Measurements from ENCODE around the gene RCOR3. TPM values are rescaled to one million over a fixed set of nuclear protein-coding genes. Genes with fewer than 3 reads are reported as not detected.
"Not testable (repeated sequence)": the region's sequence is repeated elsewhere in the genome, so short reads cannot be mapped to it uniquely, and the experiment has no call there.

Gene RCOR3
- total RNA-seq, 1 experiment from 2014 or later: 16.7 TPM

DNA sequence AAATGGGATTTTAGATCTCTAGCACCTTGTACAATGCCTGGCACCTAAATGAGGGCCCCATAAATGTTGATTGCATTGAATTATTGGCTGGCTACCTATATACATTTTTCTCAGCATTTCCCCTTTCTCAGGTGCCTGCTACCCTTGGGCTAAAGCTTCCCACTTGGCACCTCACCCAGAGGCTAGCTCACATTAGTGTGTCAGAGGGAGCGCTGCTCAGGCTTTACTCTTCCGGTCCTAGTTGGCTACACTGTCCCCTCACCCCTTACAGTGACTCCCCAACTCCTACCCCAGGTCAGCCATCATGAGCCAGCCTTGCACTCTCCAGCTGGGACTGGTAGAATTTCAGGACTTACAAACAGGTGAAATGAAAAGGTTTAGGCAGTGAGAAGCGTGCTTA lies 77.0 kb downstream of the RCOR3 start:
- no peaks in the 10 kb centered on the region for H3K36me3 ChIP-seq (replicated peaks; ENCODE audit: control insufficient read depth, insufficient read depth, low read length)
- H3K27me3 ChIP-seq (ENCODE audit: control insufficient read depth, insufficient read depth, low read length): no peaks in the 10 kb centered on the region
- H3K4me3 ChIP-seq (ENCODE audit: insufficient read depth, low read depth, low read length): no peak overlapping the region
- no peak for DNase-seq

DNA sequence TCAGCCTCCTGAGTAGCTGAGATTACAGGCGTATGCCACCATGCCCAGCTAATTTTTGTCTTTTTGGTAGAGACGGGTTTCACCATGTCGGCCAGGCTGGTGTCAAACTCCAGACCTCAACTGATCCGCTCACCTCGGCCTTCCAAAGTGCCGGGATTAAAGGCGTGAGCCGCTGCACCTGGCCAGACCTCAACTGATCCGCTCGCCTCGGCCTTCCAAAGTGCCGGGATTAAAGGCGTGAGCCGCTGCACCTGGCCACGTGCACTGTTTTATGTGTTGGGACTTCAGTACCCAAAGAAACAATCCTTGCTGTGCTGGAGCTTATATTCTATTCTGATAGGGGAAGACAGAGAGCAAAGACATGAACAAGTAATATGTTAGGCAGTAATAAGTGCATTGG lies 77.6 kb downstream of the RCOR3 start:
- DNase-seq: no peak
- H3K27me3 ChIP-seq (ENCODE audit: control insufficient read depth, insufficient read depth, low read length): no peaks in the 10 kb centered on the region
- H3K4me3 ChIP-seq (ENCODE audit: insufficient read depth, low read depth, low read length): no peak overlapping the region
- H3K36me3 ChIP-seq (replicated peaks; ENCODE audit: control insufficient read depth, insufficient read depth, low read length): no peaks in the 10 kb centered on the region

DNA sequence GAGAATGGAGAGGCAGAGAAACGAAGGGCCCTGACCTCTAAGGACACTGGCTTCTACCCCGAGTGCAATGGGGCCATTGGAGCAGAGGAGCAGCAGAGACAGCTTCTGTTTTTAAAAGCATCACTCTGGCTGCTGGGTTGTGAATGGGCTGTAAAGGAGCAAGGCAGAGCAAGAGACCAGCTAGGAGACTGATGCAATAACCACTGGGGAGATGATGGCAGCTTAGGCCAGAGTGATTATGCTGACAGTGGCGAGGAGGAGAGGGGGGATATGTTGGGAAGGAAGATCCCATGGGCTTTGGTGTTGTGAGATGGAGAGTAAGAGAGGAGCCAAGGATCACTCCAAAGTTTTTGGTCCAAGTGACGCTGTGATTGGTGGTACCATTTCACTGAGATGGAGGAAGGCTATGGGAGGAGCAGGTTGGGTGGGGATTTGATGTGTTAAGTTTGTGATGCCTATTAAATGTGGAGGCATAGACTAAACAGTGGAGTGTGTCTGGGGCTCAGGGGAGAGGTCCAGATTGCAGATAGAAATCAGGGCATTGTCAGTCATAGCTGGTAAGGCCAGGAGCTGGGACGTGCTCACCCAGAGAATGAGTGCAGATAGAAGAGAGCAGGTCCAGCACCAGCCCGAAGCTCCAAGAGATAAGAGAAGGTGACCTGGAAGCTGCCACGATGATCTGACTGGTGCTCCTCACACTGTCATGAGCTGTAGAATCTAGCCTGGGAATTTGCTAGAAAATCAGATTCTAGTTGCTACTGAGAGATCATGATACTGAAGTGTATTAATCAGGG lies 78.5 kb downstream of the RCOR3 start:
- Histone ChIP-seq H3K36me3 (replicated peaks; ENCODE audit: control insufficient read depth, insufficient read depth, low read length) (no peaks in the 10 kb centered on the region), H3K4me3 (ENCODE audit: insufficient read depth, low read depth, low read length) (no peak overlapping the region), H3K27me3 (ENCODE audit: control insufficient read depth, insufficient read depth, low read length) (no peaks in the 10 kb centered on the region)
- DNase-seq: no peak

DNA sequence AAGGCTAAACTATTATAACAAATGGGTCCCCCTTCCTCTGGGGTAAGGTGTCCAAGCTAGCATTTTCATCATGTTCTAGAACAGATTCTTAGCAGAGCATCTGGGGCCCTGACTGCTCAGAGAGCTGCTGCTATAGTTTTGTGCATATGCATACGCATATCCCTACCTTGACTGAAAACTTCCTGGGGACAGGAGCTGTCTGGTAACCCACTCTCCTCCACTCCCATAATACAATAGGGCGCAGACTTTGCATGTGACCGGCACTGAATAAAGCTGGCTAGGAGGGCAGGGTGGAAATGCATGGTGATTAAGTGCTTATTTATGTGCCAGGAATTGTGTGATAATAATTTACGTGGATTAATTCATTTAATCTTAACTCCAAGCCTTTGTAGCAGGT lies 79.1 kb downstream of the RCOR3 start:
- no peaks in the 10 kb centered on the region for H3K27me3 ChIP-seq (ENCODE audit: control insufficient read depth, insufficient read depth, low read length)
- DNase-seq: no peak

DNA sequence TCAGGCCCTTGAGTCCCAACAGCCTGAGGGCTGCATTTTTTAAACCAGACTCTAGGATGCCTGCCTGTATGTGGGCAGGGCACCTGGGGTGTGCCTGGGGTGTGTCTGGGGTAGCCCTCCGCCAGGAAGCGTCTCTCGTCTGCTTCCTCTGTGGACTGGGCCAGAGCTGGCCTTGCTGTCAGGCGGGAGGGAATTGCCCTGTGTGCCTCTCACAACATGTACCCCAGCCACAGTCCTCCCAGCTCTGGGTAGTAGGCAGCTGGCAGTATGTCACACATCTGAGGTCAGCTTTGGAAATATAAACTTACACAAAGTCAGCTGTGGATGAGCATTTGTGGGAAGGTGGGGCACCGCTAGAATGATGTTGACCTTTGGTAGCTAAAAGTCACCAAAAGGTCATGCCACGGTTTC lies 80.5 kb downstream of the RCOR3 start:
- Histone ChIP-seq H3K4me3 (ENCODE audit: insufficient read depth, low read depth, low read length) (no peak overlapping the region), H3K36me3 (replicated peaks; ENCODE audit: control insufficient read depth, insufficient read depth, low read length) (no peaks in the 10 kb centered on the region), H3K27me3 (ENCODE audit: control insufficient read depth, insufficient read depth, low read length) (no peaks in the 10 kb centered on the region)
- DNase-seq: no peak

More for the DNA sequence above, 79.1 kb downstream of the RCOR3 start:
- Histone ChIP-seq H3K4me3 (ENCODE audit: insufficient read depth, low read depth, low read length) (no peak overlapping the region), H3K36me3 (replicated peaks; ENCODE audit: control insufficient read depth, insufficient read depth, low read length) (no peaks in the 10 kb centered on the region)

DNA sequence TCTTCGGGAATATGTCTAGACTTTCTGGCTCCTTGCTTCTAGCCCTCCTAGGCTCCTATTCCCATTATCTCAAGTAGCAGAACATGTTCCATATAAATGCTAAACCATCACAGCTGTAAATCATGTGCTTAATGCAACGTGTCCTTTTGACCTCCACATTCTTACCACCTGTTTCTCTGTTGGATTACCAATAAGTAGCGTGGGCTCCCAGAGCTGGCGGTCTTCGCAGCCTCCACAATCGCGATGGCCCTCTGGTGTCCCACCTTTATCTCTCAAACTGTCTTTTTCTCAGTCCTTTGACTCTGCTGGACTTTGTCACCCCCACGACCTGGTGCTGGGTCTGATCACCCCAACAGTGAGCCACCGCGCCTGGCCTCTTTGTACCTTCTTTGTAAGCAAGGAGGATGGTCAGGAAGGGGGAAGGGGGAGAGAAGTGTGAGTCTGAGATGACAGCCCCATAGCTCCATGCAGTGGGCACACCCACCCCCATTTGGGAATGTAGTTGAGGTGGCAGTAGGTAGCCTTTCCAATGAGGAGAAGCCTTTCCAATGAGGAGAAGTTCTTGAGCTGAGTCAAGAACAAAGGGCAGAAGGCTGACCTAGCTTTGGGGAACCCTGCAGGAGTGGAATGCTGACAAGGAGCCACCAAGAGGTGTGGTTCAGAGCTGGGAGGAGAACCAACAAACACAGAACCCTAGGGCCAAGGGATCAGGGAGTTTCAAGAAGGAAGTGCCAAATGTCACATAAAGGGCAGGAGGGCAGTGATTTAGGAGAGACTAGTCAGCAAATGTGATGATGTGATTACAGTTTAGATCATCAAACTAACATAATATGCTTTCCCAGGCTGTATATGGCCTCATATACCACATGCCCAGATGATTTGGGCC lies 81.7 kb downstream of the RCOR3 start:
- H3K4me3 ChIP-seq (ENCODE audit: insufficient read depth, low read depth, low read length): no peak overlapping the region
- no peak for DNase-seq
- H3K27me3 ChIP-seq (ENCODE audit: control insufficient read depth, insufficient read depth, low read length): no peaks in the 10 kb centered on the region
- no peaks in the 10 kb centered on the region for H3K36me3 ChIP-seq (replicated peaks; ENCODE audit: control insufficient read depth, insufficient read depth, low read length)

DNA sequence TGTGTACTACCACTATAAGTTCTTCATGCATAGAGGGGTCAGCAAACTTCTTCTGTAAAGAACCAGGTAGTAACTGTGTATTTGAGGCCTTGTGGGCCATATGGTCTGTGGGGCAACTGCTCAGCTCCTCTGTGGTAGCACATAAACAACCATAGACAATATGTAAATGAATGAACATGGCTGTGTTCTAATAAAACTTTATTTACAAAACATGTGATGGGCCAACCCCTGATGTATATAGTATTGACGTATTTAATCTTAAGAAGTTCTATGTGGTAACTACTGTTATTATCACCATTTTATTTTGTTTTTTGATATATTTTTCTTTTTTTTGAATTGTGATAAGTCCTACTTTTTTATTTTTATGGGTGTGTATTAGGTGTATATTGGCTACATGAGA lies 82.8 kb downstream of the RCOR3 start:
- H3K4me3 ChIP-seq (ENCODE audit: insufficient read depth, low read depth, low read length): no peak overlapping the region
- H3K36me3 ChIP-seq (replicated peaks; ENCODE audit: control insufficient read depth, insufficient read depth, low read length): no peaks in the 10 kb centered on the region
- DNase-seq: no peak
- no peaks in the 10 kb centered on the region for H3K27me3 ChIP-seq (ENCODE audit: control insufficient read depth, insufficient read depth, low read length)

DNA sequence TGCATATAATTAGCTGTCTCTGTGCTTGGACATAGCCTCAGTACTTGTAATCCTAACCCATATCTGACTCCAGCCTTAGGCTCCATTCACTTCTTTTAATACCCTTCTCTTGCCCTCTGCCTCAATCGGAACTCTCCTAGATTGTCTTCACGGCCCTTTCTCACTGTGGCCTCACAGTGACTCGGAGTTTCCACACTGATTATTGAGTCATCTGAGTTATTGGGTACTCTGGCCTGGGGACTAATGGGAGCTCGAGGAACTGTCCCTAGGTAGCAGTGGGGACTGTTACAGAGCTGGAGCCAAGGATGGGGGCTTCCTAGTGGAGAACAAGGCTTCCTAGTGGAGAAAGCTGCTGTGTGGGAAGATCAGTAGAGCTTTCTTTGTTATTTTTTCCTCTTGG lies 84.4 kb downstream of the RCOR3 start:
- Histone ChIP-seq H3K4me3 (ENCODE audit: insufficient read depth, low read depth, low read length) (no peak overlapping the region), H3K27me3 (ENCODE audit: control insufficient read depth, insufficient read depth, low read length) (no peaks in the 10 kb centered on the region), H3K36me3 (replicated peaks; ENCODE audit: control insufficient read depth, insufficient read depth, low read length) (no peaks in the 10 kb centered on the region)
- no peak for DNase-seq

DNA sequence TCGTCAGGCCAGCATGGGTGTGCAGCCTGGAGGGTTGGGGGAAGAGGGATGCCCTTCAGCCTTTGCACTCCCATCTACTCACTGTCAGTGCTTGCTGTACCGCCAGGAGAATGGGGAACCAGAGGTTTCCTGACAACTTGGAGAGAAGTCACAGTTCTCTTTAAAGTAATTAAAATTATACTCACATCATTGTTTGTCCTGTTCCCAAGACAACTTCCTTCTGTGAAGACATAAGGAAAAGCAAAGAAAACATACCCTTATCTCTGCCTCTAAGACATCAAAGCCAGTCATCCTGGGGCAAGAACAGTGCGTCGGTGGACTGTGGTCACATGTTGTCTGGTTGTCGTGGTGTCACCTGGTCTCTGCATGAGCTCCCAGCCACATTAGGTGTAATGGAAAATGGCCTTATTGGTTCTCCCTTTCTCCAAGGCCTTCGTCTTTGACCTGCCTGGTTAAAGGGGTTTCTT lies 85.0 kb downstream of the RCOR3 start:
- Histone ChIP-seq H3K36me3 (replicated peaks; ENCODE audit: control insufficient read depth, insufficient read depth, low read length) (no peaks in the 10 kb centered on the region), H3K27me3 (ENCODE audit: control insufficient read depth, insufficient read depth, low read length) (no peaks in the 10 kb centered on the region), H3K4me3 (ENCODE audit: insufficient read depth, low read depth, low read length) (no peak overlapping the region)
- DNase-seq: no peak

DNA sequence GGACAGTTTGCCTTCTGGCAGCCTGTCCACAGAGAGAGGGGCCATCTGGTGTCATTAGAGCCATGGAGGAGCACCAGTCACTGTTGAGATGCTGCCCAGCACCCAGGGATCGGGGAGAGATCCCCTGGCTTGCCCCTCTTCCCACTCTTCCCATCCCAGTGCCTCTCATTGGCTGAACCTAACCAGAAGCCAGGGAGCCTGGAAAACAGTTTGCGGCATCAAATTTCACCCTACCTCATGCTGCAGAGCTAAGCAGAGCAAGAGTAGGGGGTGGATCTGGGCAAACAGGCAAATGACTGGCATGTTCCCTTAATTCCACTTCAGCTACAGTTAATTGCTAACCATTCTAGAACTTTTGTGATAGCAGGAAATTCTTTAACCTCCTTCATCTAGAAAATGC lies 86.6 kb downstream of the RCOR3 start:
- Histone ChIP-seq H3K36me3 (replicated peaks; ENCODE audit: control insufficient read depth, insufficient read depth, low read length) (no peaks in the 10 kb centered on the region), H3K27me3 (ENCODE audit: control insufficient read depth, insufficient read depth, low read length) (no peaks in the 10 kb centered on the region), H3K4me3 (ENCODE audit: insufficient read depth, low read depth, low read length) (no peak overlapping the region)
- peak; percentile 71 for DNase-seq

DNA sequence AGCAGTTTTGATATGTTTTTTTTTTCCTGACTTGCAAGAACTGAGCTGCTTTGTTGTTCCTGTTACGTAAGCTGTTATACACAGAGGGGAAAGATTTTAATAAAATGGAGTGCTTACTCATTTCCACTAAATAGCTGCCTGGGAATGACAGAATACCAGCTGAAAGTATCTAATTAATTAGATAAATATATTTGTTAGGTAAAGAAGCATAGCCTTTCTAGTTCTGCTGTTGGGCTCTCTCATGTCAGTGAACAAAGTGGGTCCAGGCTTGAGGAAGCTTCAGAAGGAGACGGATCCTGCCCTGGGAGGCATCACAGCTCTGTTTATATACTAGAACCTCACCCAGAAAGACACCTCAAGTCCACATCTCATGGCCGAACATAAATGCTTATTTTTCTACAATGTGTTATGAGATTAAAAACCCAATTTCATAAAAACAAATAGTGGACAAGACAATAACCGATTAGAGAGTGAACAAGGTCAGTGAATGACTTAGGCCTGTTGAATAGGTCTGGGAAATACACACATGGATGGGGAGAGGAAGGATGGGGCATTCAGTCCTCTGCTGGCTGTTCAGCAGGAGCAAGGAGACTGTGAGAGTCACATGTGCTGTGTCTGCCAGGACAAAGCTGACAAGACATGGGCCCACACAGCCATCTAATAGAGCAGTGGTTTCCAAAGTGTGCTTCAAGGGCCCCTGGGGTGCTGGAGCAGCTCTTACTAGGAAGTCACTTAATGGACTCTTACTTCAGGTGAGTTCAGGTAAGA lies 88.1 kb downstream of the RCOR3 start:
- no peak for DNase-seq
- no peaks in the 10 kb centered on the region for H3K27me3 ChIP-seq (ENCODE audit: control insufficient read depth, insufficient read depth, low read length)
- no peak overlapping the region for H3K4me3 ChIP-seq (ENCODE audit: insufficient read depth, low read depth, low read length)
- no peaks in the 10 kb centered on the region for H3K36me3 ChIP-seq (replicated peaks; ENCODE audit: control insufficient read depth, insufficient read depth, low read length)

DNA sequence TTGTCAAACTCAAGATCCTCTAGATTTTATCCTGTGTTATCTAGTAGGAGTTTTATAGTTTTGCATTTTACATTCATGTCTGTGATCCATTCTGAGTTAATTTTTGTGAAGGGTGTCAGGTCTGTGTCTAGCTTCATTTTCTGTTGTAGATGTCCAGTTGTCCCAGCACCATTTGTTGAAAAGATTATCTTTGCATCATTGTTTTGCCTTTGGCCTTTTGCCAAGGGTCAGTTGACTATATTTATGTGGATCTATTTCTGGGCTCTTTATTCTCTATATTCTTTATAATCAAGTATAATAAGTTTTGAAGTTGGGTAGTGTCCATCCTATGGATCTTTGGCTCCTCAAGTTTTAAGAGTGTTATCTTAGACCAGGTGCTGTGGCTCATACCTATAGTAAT lies 89.4 kb downstream of the RCOR3 start:
- Histone ChIP-seq H3K4me3 (ENCODE audit: insufficient read depth, low read depth, low read length) (no peak overlapping the region), H3K36me3 (replicated peaks; ENCODE audit: control insufficient read depth, insufficient read depth, low read length) (no peaks in the 10 kb centered on the region), H3K27me3 (ENCODE audit: control insufficient read depth, insufficient read depth, low read length) (no peaks in the 10 kb centered on the region)
- no peak for DNase-seq

DNA sequence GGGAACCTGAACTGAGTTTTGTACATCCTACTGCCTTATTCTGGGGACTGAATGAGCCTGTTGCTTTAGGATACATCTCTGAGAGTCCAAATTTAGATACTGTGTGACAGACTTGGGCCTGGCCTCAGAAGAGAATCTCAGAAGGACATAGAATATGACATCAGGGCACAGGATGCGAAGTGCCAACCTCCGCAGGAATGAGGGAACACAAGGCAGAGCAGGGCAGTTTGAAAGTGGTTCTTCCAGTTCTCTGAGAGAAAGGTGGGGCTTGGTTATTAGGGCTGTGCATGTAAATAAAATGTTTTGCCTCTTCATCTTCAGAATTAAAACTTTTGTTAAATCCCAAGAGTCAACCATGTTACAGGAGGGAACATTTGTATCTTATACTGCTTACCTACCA lies 90.6 kb downstream of the RCOR3 start:
- Histone ChIP-seq H3K4me3 (ENCODE audit: insufficient read depth, low read depth, low read length) (no peak overlapping the region), H3K27me3 (ENCODE audit: control insufficient read depth, insufficient read depth, low read length) (no peaks in the 10 kb centered on the region), H3K36me3 (replicated peaks; ENCODE audit: control insufficient read depth, insufficient read depth, low read length) (no peaks in the 10 kb centered on the region; the same call in 1 of the 2 replicates)
- DNase-seq: no peak

DNA sequence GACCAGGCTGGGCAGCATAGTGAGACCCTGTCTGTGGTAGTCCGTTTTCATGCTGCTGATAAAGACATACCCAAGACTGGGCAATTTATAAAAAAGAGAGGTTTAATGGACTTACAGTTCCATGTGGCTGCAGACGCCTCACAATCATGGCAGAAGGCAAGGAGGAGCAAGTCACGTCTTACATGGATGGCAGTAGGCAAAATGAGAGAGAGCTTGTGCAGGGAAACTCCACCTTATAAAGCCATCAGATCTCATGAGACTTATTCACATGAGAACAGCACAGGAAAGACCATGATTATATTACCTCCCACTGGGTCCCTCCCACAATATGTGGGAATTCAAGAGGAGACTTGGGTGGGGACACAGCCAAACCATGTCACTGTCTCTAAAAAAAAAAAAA lies 92.9 kb downstream of the RCOR3 start:
- not testable (repeated sequence) for H3K36me3 ChIP-seq (replicated peaks; ENCODE audit: control insufficient read depth, insufficient read depth, low read length); H3K27me3 ChIP-seq (ENCODE audit: control insufficient read depth, insufficient read depth, low read length); DNase-seq; H3K4me3 ChIP-seq (ENCODE audit: insufficient read depth, low read depth, low read length)
